CD4-positive, alpha-beta T cell (primary cell): ENCODE data around the gene NPIPA7. TPM values are rescaled to one million over a fixed set of nuclear protein-coding genes. Genes with fewer than 3 reads are reported as not detected.
"Not testable (repeated sequence)": the region's sequence is repeated elsewhere in the genome, so short reads cannot be mapped to it uniquely, and the experiment has no call there.

Source experiments
- ATAC-seq: fragments of 200-7000 bp; cut with Tn5 transposase; one replicate; pipeline ENCODE4 v1.10.0; 2022; ENCODE audit warnings: mild to moderate bottlenecking; ENCODE audit not compliant: poor library complexity
- CTCF ChIA-PET: fragments of 350-600 bp; sonication (Branson Sonifier 250); formaldehyde crosslinking; loops from one replicate; lab custom pipeline; 2021; ENCODE audit warnings: antibody characterized with exemption, inconsistent platforms; lab: Charles Lee
- POLR2A ChIA-PET: fragments of 350-600 bp; sonication (Branson Sonifier 250); formaldehyde crosslinking; loops from one replicate; lab custom pipeline; 2021; ENCODE audit warnings: antibody characterized with exemption, inconsistent platforms; lab: Charles Lee
- DNase-seq, 14 experiments: peaks; one replicate each; pipeline ENCODE4 v3.0.0-alpha.2; 2013 to 2020; ENCODE audit warnings: mixed read lengths in 2 of 14
- H3K27ac ChIP-seq, 2 donors: one replicate each; pipeline versions ENCODE4 v1.5.1 to v1.7.0; 2013; ENCODE audit warnings: low read length in 2 of 2, low read depth in 1 of 2, mild to moderate bottlenecking in 1 of 2
- H3K27me3 ChIP-seq, 2 experiments: 1 replicate in 1 of 2; 2 replicates in 1 of 2; pipeline versions ENCODE4 v1.6.1 to v1.7.0; 2013; ENCODE audit warnings: low read length in 2 of 2, control low read depth in 1 of 2, mild to moderate bottlenecking in 1 of 2, moderate library complexity in 1 of 2; ENCODE audit not compliant: insufficient read depth in 2 of 2, control insufficient read depth in 1 of 2
- H3K36me3 ChIP-seq: one replicate; pipeline ENCODE4 v1.6.1; 2013; ENCODE audit warnings: low read length, control low read depth; ENCODE audit not compliant: insufficient read depth
- H3K4me1 ChIP-seq: one replicate; pipeline ENCODE4 v1.6.1; 2013; ENCODE audit warnings: low read length, control low read depth; ENCODE audit not compliant: insufficient read depth
- H3K4me3 ChIP-seq: one replicate; pipeline ENCODE4 v1.5.1; 2013; ENCODE audit warnings: mild to moderate bottlenecking, low read length, moderate library complexity
- H3K9me3 ChIP-seq, 2 experiments: 1 replicate in 1 of 2; 2 replicates in 1 of 2; pipeline versions ENCODE4 v1.6.1 to v1.7.0; 2013; ENCODE audit warnings: low read length in 2 of 2, mild to moderate bottlenecking in 2 of 2, control low read depth in 1 of 2, moderate library complexity in 1 of 2; ENCODE audit not compliant: control insufficient read depth in 1 of 2, insufficient read depth in 1 of 2
- H3K27ac Mint-ChIP-seq: one replicate; pipeline ENCODE4 v1.8.0; 2020; ENCODE audit warnings: mixed read lengths
- H3K27me3 Mint-ChIP-seq: one replicate; pipeline ENCODE4 v1.8.0; 2021; ENCODE audit warnings: mixed read lengths
- H3K36me3 Mint-ChIP-seq: one replicate; pipeline ENCODE4 v1.8.0; 2021; ENCODE audit warnings: low read depth, mixed read lengths
- H3K4me1 Mint-ChIP-seq: one replicate; pipeline ENCODE4 v1.8.0; 2021; ENCODE audit warnings: low read depth, mixed read lengths
- H3K4me3 Mint-ChIP-seq: one replicate; pipeline ENCODE4 v1.8.0; 2020; ENCODE audit warnings: mild to moderate bottlenecking, mixed read lengths
- H3K9me3 Mint-ChIP-seq: one replicate; pipeline ENCODE4 v1.8.0; 2020; ENCODE audit warnings: mixed read lengths
- intact Hi-C, 2 experiments: fragments of 100-400 bp; cut with DNase I in 1 of 2; cut with micrococcal nuclease in 1 of 2; formaldehyde crosslinking; loops; one replicate each; pipeline versions ENCODE4 v1.15.1 to v1.9.0; 2023 to 2025; cut with DNase I, micrococcal nuclease
- polyA plus RNA-seq, 2 donors: library from polyadenylated mRNA; unstranded; fragments of 120-200 nt; gene quantifications; one replicate each; pipeline ENCODE4 v1.2.1, GENCODE V29; 2013
- total RNA-seq, 174 experiments: library from RNA in 2 of 174; stranded (reverse) in 2 of 174; gene quantifications; one replicate each; pipeline ENCODE4 v1.2.3 and lab custom pipeline; 2021 to 2026

The NPIPA7 gene
- total RNA-seq (1 to 10 TPM; 6.3 to 8.3 TPM), total RNA-seq (lab: John Stamatoyannopoulos, UW) (0 to 0.07 (median 0) reads per million in 172 experiments)
- polyA plus RNA-seq (2013, experiment 1 of 2): 9.8 TPM
- polyA plus RNA-seq (2013, experiment 2 of 2): 14.5 TPM

- H3K27ac Mint-ChIP-seq, H3K27me3 Mint-ChIP-seq, H3K4me3 ChIP-seq, H3K4me1 ChIP-seq, H3K9me3 ChIP-seq, ATAC-seq, POLR2A ChIA-PET, H3K27ac ChIP-seq, CTCF ChIA-PET, H3K36me3 ChIP-seq, H3K4me1 Mint-ChIP-seq, H3K36me3 Mint-ChIP-seq, H3K27me3 ChIP-seq, H3K9me3 Mint-ChIP-seq, H3K4me3 Mint-ChIP-seq, intact Hi-C loops, DNase-seq: not testable (repeated sequence)
These were observed at the start of gene NPIPA7 for GRCh38 chr16:16378840-16379239. NPIPA7 (plus strand) TSS chr16:16379140; CDS start chr16:16379245, 105 bp downstream.

DNA sequence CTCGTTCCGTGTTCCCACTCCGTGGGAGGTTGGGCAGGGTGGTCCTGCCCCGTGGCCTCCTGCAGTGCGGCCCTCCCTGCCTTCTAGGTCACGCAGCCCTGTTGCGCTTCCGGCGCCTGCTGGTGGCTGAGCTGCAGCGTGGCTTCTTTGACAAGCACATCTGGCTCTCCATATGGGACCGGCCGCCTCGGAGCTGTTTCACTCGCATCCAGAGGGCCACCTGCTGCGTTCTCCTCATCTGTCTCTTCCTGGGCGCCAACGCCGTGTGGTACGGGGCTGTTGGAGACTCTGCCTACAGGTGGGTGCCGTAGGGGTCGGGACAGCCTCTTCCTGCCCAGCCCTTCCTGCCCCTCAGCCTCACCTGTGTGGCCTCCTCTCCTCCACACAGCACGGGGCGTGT, 47.5 kb upstream of the NPIPA7 start:
- intact Hi-C loops, H3K36me3 Mint-ChIP-seq, CTCF ChIA-PET, H3K4me3 Mint-ChIP-seq, ATAC-seq, H3K9me3 ChIP-seq, H3K4me1 ChIP-seq, H3K27me3 ChIP-seq, H3K9me3 Mint-ChIP-seq, H3K27ac Mint-ChIP-seq, H3K27me3 Mint-ChIP-seq, H3K27ac ChIP-seq, H3K36me3 ChIP-seq, H3K4me1 Mint-ChIP-seq, POLR2A ChIA-PET, H3K4me3 ChIP-seq: not testable (repeated sequence)
- peak in 3 of 14 experiments; percentile 1 to 24 (median 3) for DNase-seq

- DNase-seq, H3K9me3 Mint-ChIP-seq, H3K27me3 ChIP-seq, H3K27ac Mint-ChIP-seq, H3K36me3 Mint-ChIP-seq, intact Hi-C loops, H3K9me3 ChIP-seq, H3K27me3 Mint-ChIP-seq, ATAC-seq, H3K4me3 ChIP-seq, H3K4me3 Mint-ChIP-seq, H3K4me1 Mint-ChIP-seq, POLR2A ChIA-PET, H3K4me1 ChIP-seq, H3K36me3 ChIP-seq, H3K27ac ChIP-seq, CTCF ChIA-PET: not testable (repeated sequence)
These were observed 21.4 kb upstream of the NPIPA7 start for GRCh38 chr16:16357556-16357955.

DNA sequence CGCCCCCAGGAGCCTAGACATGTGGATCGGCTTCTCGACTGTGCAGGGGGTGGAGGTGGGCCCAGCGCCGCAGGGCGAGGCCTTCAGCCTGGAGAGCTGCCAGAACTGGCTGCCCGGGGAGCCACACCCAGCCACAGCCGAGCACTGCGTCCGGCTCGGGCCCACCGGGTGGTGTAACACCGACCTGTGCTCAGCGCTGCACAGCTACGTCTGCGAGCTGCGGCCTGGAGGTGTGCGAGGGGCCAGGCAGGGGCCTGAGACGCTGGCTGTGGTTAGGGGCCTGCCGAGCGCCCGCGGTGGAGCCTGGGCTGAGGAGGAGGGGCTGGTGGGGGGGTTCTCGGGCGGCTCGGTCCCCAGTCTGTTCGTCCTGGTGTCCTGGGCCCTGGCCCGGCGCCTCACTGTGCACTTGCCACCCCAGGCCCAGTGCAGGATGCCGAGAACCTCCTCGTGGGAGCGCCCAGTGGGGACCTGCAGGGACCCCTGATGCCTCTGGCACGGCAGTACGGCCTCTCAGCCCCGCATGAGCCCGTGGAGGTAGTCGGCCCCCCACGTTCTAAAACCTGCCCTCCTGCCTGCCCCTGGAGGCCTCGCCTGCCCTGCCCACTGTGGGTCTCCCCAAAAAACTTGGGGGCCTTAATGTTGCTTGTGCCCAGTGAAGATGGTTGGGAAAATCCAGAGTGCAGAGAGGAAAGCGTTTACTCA, 20.2 kb upstream of the NPIPA7 start:
- H3K36me3 ChIP-seq, intact Hi-C loops, H3K4me1 Mint-ChIP-seq, H3K9me3 ChIP-seq, H3K27ac Mint-ChIP-seq, H3K27ac ChIP-seq, H3K27me3 Mint-ChIP-seq, ATAC-seq, CTCF ChIA-PET, H3K4me1 ChIP-seq, POLR2A ChIA-PET, H3K36me3 Mint-ChIP-seq, H3K27me3 ChIP-seq, H3K9me3 Mint-ChIP-seq, H3K4me3 ChIP-seq, H3K4me3 Mint-ChIP-seq: not testable (repeated sequence)
- peak in 2 of 14 experiments; percentile 1 to 6 for DNase-seq

- H3K27me3 ChIP-seq, H3K36me3 ChIP-seq, intact Hi-C loops, H3K27ac ChIP-seq, H3K27me3 Mint-ChIP-seq, H3K36me3 Mint-ChIP-seq, POLR2A ChIA-PET, H3K9me3 Mint-ChIP-seq, ATAC-seq, H3K4me3 Mint-ChIP-seq, CTCF ChIA-PET, H3K27ac Mint-ChIP-seq, H3K4me1 Mint-ChIP-seq, H3K4me3 ChIP-seq, H3K9me3 ChIP-seq, H3K4me1 ChIP-seq: not testable (repeated sequence)
- DNase-seq: peak in 1 of 14 experiments; percentile 1
These were observed 15.3 kb upstream of the NPIPA7 start for GRCh38 chr16:16363595-16363994.

- DNase-seq, H3K4me1 ChIP-seq, CTCF ChIA-PET, H3K4me3 Mint-ChIP-seq, H3K9me3 ChIP-seq, H3K27me3 Mint-ChIP-seq, H3K9me3 Mint-ChIP-seq, H3K36me3 Mint-ChIP-seq, H3K27ac ChIP-seq, H3K36me3 ChIP-seq, H3K27ac Mint-ChIP-seq, H3K4me1 Mint-ChIP-seq, H3K27me3 ChIP-seq, H3K4me3 ChIP-seq, POLR2A ChIA-PET, ATAC-seq, intact Hi-C loops: not testable (repeated sequence)
These were observed 14.8 kb upstream of the NPIPA7 start for GRCh38 chr16:16364100-16364499.

DNA sequence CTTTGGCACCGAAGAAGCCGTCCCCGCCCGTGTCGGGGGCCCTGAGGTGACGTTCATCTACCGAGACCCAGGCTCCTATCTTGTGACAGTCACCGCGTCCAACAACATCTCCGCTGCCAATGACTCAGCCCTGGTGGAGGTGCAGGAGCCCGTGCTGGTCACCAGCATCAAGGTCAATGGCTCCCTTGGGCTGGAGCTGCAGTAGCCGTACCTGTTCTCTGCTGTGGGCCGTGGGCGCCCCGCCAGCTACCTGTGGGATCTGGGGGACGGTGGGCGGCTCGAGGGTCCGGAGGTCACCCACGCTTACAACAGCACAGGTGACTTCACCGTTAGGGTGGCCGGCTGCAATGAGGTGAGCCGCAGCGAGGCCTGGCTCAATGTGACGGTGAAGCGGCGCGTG, 14.2 kb upstream of the NPIPA7 start:
- H3K9me3 Mint-ChIP-seq, H3K27me3 Mint-ChIP-seq, H3K4me3 ChIP-seq, H3K27me3 ChIP-seq, H3K4me1 Mint-ChIP-seq, H3K36me3 ChIP-seq, DNase-seq, POLR2A ChIA-PET, H3K27ac ChIP-seq, CTCF ChIA-PET, H3K36me3 Mint-ChIP-seq, H3K27ac Mint-ChIP-seq, H3K4me1 ChIP-seq, intact Hi-C loops, H3K4me3 Mint-ChIP-seq, ATAC-seq, H3K9me3 ChIP-seq: not testable (repeated sequence)
